Caco-2 (cell line): ENCODE data around the gene KDM4C. TPM values are rescaled to one million over a fixed set of nuclear protein-coding genes. Genes with fewer than 3 reads are reported as not detected.

Experiments used
- BruUV-seq: library from RNA; stranded (reverse); fragments of 400-500 nt; replicated peaks from 2 replicates; lab custom pipeline; 2021; lab: Mats Ljungman, UMichigan
- CTCF ChIA-PET: fragments of 300-600 bp; sonication (Branson Sonifier 250); formaldehyde crosslinking; loops from one replicate; lab custom pipeline; 2022; ENCODE audit warnings: antibody characterized with exemption; lab: Charles Lee
- POLR2A ChIA-PET: fragments of 300-600 bp; sonication (Branson Sonifier 250); formaldehyde crosslinking; loops from one replicate; lab custom pipeline; 2022; ENCODE audit warnings: antibody characterized with exemption; lab: Charles Lee
- DNase-seq, 2 experiments: peaks; one replicate each; pipeline versions ENCODE4 v3.0.0 to v3.0.0-alpha.2; 2020 to 2022
- H3K27me3 ChIP-seq: replicated peaks from 2 replicates; pipeline ENCODE4 v1.6.0; 2011; ENCODE audit warnings: low read length; ENCODE audit not compliant: control insufficient read depth, insufficient read depth
- H3K36me3 ChIP-seq: 2 replicates; pipeline ENCODE4 v1.5.1; 2011; ENCODE audit warnings: low read length; ENCODE audit not compliant: control insufficient read depth, insufficient read depth
- H3K4me1 ChIP-seq: fragments of 250-450 bp; sonication (Bioruptor Pico); 2 replicates; pipeline ENCODE4 v1.5.1; 2020; ENCODE audit warnings: mild to moderate bottlenecking
- H3K4me3 ChIP-seq: 2 replicates; pipeline ENCODE4 v1.5.1; 2011; ENCODE audit warnings: low read depth, mild to moderate bottlenecking, control low read depth, low read length
- H3K9me3 ChIP-seq: fragments of 250-450 bp; sonication (Bioruptor Pico); 2 replicates; pipeline ENCODE4 v1.5.1; 2020; ENCODE audit warnings: mild to moderate bottlenecking, moderate library complexity
- H3K27ac Mint-ChIP-seq: one replicate; pipeline ENCODE4 v1.8.0; 2022; ENCODE audit warnings: mixed read lengths; ENCODE audit not compliant: unreplicated experiment
- H3K27me3 Mint-ChIP-seq: one replicate; pipeline ENCODE4 v1.8.0; 2022; ENCODE audit warnings: mixed read lengths; ENCODE audit not compliant: insufficient read depth, unreplicated experiment
- H3K36me3 Mint-ChIP-seq: one replicate; pipeline ENCODE4 v1.8.0; 2022; ENCODE audit warnings: mild to moderate bottlenecking, mixed read lengths; ENCODE audit not compliant: insufficient read depth, unreplicated experiment
- H3K4me1 Mint-ChIP-seq: one replicate; pipeline ENCODE4 v1.8.0; 2022; ENCODE audit warnings: low read depth, mixed read lengths; ENCODE audit not compliant: unreplicated experiment
- H3K4me3 Mint-ChIP-seq: one replicate; pipeline ENCODE4 v1.8.0; 2022; ENCODE audit warnings: mild to moderate bottlenecking, moderate library complexity, mixed read lengths; ENCODE audit not compliant: unreplicated experiment
- H3K9me3 Mint-ChIP-seq: one replicate; pipeline ENCODE4 v1.8.0; 2022; ENCODE audit warnings: mixed read lengths; ENCODE audit not compliant: unreplicated experiment
- intact Hi-C: fragments of 100-400 bp; cut with micrococcal nuclease; formaldehyde crosslinking; loops from one replicate; pipeline ENCODE4 v1.10.0; 2022; ENCODE audit not compliant: unreplicated experiment
- total RNA-seq: library from RNA; stranded (reverse); gene quantifications from 2 replicates; pipeline ENCODE4 v1.2.3, GENCODE V29; 2022
- TF ChIP-seq, protein P1 (sequence below), 2 experiments: fragments of 200-600 bp in 1 of 2; IDR thresholded peaks; 1 replicate in 1 of 2; 2 replicates in 1 of 2; pipeline versions ENCODE4 v1.5.1 to v1.8.0; 2011 to 2022; ENCODE audit warnings: antibody characterized with exemption in 1 of 2, control low read depth in 1 of 2, inconsistent platforms in 1 of 2, low read depth in 1 of 2, low read length in 1 of 2, mild to moderate bottlenecking in 1 of 2, moderate library complexity in 1 of 2; ENCODE audit not compliant: insufficient read depth in 1 of 2, severe bottlenecking in 1 of 2, unreplicated experiment in 1 of 2

Gene KDM4C
- total RNA-seq, 1 experiment from 2014 or later, result 40.3 TPM

DNA sequence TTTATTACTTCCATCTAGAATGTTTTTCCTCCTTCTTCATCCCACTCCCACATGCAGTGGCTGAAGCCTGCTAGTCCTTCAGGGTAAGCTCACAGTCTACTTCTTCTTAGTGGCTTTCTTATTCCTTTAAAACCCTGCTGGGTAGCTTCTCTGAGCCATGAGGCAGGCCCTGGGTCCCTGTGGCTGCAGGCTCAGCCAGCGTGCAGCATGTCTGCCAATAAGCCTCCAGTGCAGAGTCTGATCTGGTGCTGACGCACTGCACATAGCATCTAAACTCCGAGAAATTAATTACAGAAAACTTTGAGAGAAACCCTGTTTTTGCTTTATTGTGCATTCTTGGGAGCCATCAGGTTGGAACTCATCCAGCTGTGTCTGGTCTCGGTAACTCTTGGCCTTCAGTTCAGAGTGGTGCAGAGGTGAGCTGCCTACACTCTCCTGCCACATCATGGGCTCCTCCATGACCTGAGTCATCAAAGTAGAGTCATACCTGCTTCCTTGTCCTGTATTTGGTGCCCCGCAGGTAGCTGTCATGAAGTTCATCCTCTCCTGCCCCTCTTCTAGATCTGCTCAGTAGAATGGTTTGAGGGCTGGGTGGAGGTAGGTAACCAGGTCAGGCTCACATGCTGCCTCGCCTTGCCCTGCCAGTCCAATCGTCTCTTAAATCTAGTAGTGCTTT lies 339.4 kb downstream of the KDM4C start:
- Histone ChIP-seq H3K36me3 (no peaks in the 10 kb centered on the region), H3K27me3 (no peaks in the 10 kb centered on the region), H3K4me3 (no peak overlapping the region), H3K4me1 (no peaks in the 10 kb centered on the region), H3K9me3 (no peaks in the 10 kb centered on the region)
- CTCF ChIA-PET, result interaction anchor here (0.6 kb wide), 1 partner anchor 95 kb away, joined by 3 read pairs; no protein-coding TSS in a partner anchor
- Mint-ChIP-seq H3K4me3 (no peak overlapping the region), H3K9me3 (no peaks in the 10 kb centered on the region), H3K27me3 (no peaks in the 10 kb centered on the region), H3K4me1 (peaks cover 7% of the 10 kb centered on the region), H3K27ac (no peak overlapping the region), H3K36me3 (peaks cover 15% of the 10 kb centered on the region)
- no peak for DNase-seq
- POLR2A ChIA-PET, result no interaction called here
- BruUV-seq, result no TSS peak
- intact Hi-C loops, result loop anchor here (10.0 kb wide), 1 partner anchor 168 kb away; no protein-coding TSS in a partner anchor
- TF ChIP-seq, protein P1, sequence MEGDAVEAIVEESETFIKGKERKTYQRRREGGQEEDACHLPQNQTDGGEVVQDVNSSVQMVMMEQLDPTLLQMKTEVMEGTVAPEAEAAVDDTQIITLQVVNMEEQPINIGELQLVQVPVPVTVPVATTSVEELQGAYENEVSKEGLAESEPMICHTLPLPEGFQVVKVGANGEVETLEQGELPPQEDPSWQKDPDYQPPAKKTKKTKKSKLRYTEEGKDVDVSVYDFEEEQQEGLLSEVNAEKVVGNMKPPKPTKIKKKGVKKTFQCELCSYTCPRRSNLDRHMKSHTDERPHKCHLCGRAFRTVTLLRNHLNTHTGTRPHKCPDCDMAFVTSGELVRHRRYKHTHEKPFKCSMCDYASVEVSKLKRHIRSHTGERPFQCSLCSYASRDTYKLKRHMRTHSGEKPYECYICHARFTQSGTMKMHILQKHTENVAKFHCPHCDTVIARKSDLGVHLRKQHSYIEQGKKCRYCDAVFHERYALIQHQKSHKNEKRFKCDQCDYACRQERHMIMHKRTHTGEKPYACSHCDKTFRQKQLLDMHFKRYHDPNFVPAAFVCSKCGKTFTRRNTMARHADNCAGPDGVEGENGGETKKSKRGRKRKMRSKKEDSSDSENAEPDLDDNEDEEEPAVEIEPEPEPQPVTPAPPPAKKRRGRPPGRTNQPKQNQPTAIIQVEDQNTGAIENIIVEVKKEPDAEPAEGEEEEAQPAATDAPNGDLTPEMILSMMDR (IDR thresholded peaks at IDR 0.05; ENCODE audit: insufficient read depth in 1 of 2, low read depth in 1 of 2, low read length in 1 of 2, severe bottlenecking in 1 of 2, unreplicated experiment in 1 of 2), result no peak

DNA sequence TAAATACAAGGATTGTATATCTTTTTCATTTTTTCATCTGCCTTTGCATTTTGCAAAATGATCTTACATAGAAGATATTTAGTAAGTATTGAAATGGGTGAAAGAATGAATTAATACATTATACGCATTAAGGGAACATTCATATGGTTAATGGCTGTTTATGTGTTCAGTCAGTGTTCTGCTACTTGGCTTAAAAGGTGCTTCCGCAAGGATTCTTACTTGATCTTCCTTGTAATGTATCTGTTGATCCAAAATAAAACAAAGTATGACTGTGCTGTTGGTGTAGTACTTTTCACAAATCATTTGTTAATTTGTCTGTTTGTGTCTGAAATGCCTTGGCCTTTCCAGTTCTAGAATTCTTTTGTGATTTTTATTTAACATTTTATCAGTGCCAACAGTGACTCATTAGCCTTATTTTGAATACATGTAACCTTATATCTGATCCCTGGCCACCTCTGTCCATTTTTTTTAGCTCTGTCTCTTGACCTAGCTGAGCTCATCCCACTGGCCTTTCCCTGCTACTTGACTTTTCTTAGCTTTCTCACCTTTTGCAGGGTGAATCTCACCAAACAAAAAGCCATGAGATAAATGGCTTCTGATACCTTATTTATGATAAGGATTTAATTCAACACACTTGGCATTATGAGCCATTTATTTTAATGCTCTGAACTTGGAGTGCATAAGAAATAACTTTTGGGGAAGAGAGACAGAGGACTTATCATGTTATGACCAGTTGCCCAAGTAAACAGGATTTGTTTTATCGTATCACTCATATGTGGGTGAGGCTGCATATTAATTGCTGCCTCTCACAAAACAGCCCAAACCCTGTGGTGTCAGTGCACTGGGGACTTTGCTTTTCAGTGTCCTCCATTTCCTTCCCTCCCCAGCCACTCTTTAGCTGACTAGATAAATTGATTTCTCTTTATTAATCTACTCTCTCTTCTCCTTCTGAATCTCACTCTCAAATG lies 340.3 kb downstream of the KDM4C start:
- ChIA-PET POLR2A (no interaction called here), CTCF (interaction anchor here (0.6 kb wide), 1 partner anchor 95 kb away, joined by 3 read pairs; no protein-coding TSS in a partner anchor)
- H3K27ac Mint-ChIP-seq, result no peak overlapping the region

DNA sequence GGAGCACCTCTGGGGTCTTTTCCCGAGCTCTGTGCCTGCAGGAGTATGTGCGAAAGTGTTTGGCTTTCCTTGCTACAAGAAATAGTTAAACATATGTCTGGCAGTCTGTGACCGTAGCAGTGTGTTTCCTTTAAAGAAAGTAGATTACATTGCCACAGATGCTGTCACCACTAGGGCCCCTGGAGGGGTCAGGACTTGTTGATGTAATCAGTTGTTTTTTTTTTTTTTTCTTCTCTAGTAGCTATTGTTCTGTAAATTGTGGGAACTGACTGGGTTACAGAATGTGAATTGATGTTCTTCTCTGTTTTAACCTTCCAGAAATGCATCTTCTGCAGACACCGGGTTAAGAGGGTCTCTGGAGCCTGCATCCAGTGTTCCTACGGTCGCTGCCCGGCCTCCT lies 345.6 kb downstream of the KDM4C start:
- peaks cover 7% of the 10 kb centered on the region for H3K4me1 Mint-ChIP-seq
- intact Hi-C loops, result no loop called here
- H3K27ac Mint-ChIP-seq, result no peak overlapping the region
- Histone ChIP-seq H3K4me3 (no peak overlapping the region), H3K36me3 (no peaks in the 10 kb centered on the region), H3K4me1 (no peaks in the 10 kb centered on the region), H3K27me3 (no peaks in the 10 kb centered on the region), H3K9me3 (no peaks in the 10 kb centered on the region)
- no peak for DNase-seq
- H3K4me3 Mint-ChIP-seq, result no peak overlapping the region
- ChIA-PET CTCF (no interaction called here), POLR2A (no interaction called here)
- BruUV-seq, result no TSS peak
- peaks cover 31% of the 10 kb centered on the region for H3K36me3 Mint-ChIP-seq
- no peaks in the 10 kb centered on the region for H3K9me3 Mint-ChIP-seq
- TF ChIP-seq, protein P1 (IDR thresholded peaks at IDR 0.05; ENCODE audit: insufficient read depth in 1 of 2, low read depth in 1 of 2, low read length in 1 of 2, severe bottlenecking in 1 of 2, unreplicated experiment in 1 of 2), result no peak
- H3K27me3 Mint-ChIP-seq, result no peaks in the 10 kb centered on the region

More for the DNA sequence above, 340.3 kb downstream of the KDM4C start:
- Histone ChIP-seq H3K36me3 (no peaks in the 10 kb centered on the region), H3K9me3 (no peaks in the 10 kb centered on the region), H3K4me3 (no peak overlapping the region), H3K4me1 (no peaks in the 10 kb centered on the region), H3K27me3 (no peaks in the 10 kb centered on the region)
- peaks cover 7% of the 10 kb centered on the region for H3K4me1 Mint-ChIP-seq
- peaks cover 18% of the 10 kb centered on the region for H3K36me3 Mint-ChIP-seq
- no peaks in the 10 kb centered on the region for H3K27me3 Mint-ChIP-seq
- TF ChIP-seq, protein P1 (IDR thresholded peaks at IDR 0.05; ENCODE audit: insufficient read depth in 1 of 2, low read depth in 1 of 2, low read length in 1 of 2, severe bottlenecking in 1 of 2, unreplicated experiment in 1 of 2), result no peak
- BruUV-seq, result no TSS peak
- intact Hi-C loops, result loop anchor here (10.0 kb wide), 1 partner anchor 167 kb away; no protein-coding TSS in a partner anchor
- no peaks in the 10 kb centered on the region for H3K9me3 Mint-ChIP-seq
- H3K4me3 Mint-ChIP-seq, result no peak overlapping the region
- DNase-seq, result no peak
